K562 (cell line): ENCODE data around the gene CASP2. TPM values are rescaled to one million over a fixed set of nuclear protein-coding genes. Genes with fewer than 3 reads are reported as not detected.

ENCODE experiments used
- ARID1B ChIP-seq: fragments of 450-650 bp; IDR thresholded peaks from 2 replicates; pipeline ENCODE4 v1.6.1; 2016; ENCODE audit warnings: antibody characterized with exemption, mild to moderate bottlenecking, inconsistent platforms
- FOXA1 ChIP-seq: fragments of 450-650 bp; IDR thresholded peaks from 2 replicates; pipeline ENCODE4 v1.6.1; 2016; ENCODE audit warnings: mild to moderate bottlenecking, borderline replicate concordance
- FOXJ3 ChIP-seq: sonication (generic); formaldehyde crosslinking; IDR thresholded peaks from 2 replicates; pipeline ENCODE4 v1.4.0; 2020; ENCODE audit warnings: mild to moderate bottlenecking, missing genetic modification reagents
- HSF4 ChIP-seq: fragments of 250-450 bp; sonication (Bioruptor Pico); IDR thresholded peaks from 2 replicates; pipeline ENCODE4 v2.1.2; 2022; ENCODE audit warnings: mild to moderate bottlenecking, moderate library complexity, borderline replicate concordance
- KLF13 ChIP-seq: fragments of 450-650 bp; IDR thresholded peaks from 2 replicates; pipeline ENCODE4 v1.6.1; 2016; ENCODE audit warnings: missing genetic modification characterization, low read depth, mild to moderate bottlenecking, missing compliant biosample characterization, moderate library complexity, borderline replicate concordance
- MAX ChIP-seq: sonication (generic); formaldehyde crosslinking; IDR thresholded peaks from 2 replicates; pipeline ENCODE4 v1.9.0; 2022; ENCODE audit warnings: mild to moderate bottlenecking, missing genetic modification reagents
- POLR2B ChIP-seq: fragments of 450-650 bp; IDR thresholded peaks from 2 replicates; pipeline ENCODE4 v1.6.1; 2018; ENCODE audit warnings: low read depth; ENCODE audit not compliant: partially characterized antibody
- POLR3G ChIP-seq: IDR thresholded peaks from 2 replicates; pipeline ENCODE4 v1.6.1; 2011; ENCODE audit not compliant: insufficient read length, insufficient replicate concordance; ENCODE audit errors: extremely low read depth
- PREB ChIP-seq: sonication (generic); formaldehyde crosslinking; IDR thresholded peaks from 2 replicates; pipeline ENCODE4 v1.8.1; 2023; ENCODE audit warnings: mild to moderate bottlenecking, missing genetic modification reagents
- PTRF ChIP-seq: fragments of 450-650 bp; IDR thresholded peaks from 2 replicates; pipeline ENCODE4 v1.6.1; 2016; ENCODE audit warnings: mild to moderate bottlenecking, missing genetic modification characterization, missing compliant biosample characterization
- RERE ChIP-seq: sonication (generic); formaldehyde crosslinking; IDR thresholded peaks from 2 replicates; pipeline ENCODE4 v1.8.0; 2023; ENCODE audit warnings: missing genetic modification reagents, mild to moderate bottlenecking, borderline replicate concordance
- STAG1 ChIP-seq: sonication (generic); formaldehyde crosslinking; IDR thresholded peaks from 2 replicates; pipeline ENCODE4 v1.5.0; 2020; ENCODE audit warnings: missing genetic modification reagents, borderline replicate concordance
- TEAD1 ChIP-seq, 2 experiments: fragments of 450-650 bp in 1 of 2; sonication (generic) in 1 of 2; formaldehyde crosslinking; IDR thresholded peaks; 2 replicates each; pipeline versions ENCODE4 v1.4.0 to v1.8.0; 2020 to 2022; ENCODE audit warnings: mild to moderate bottlenecking in 2 of 2, missing genetic modification reagents in 1 of 2
- TOE1 ChIP-seq, 2 experiments: fragments of 450-650 bp in 1 of 2; sonication (generic) in 1 of 2; formaldehyde crosslinking in 1 of 2; IDR thresholded peaks; 2 replicates each; pipeline versions ENCODE4 v1.7.1 to v1.8.0; 2016 to 2022; ENCODE audit warnings: borderline replicate concordance in 2 of 2, mild to moderate bottlenecking in 2 of 2, antibody characterized with exemption in 1 of 2, inconsistent platforms in 1 of 2, low read depth in 1 of 2, missing genetic modification reagents in 1 of 2, moderate library complexity in 1 of 2
- ZBTB9 ChIP-seq: fragments of 450-650 bp; formaldehyde crosslinking; IDR thresholded peaks from 2 replicates; pipeline ENCODE4 v1.4.0; 2020; ENCODE audit warnings: mild to moderate bottlenecking, moderate library complexity
- ZFX ChIP-seq: sonication (generic); formaldehyde crosslinking; IDR thresholded peaks from 2 replicates; pipeline ENCODE4 v1.8.0; 2022; ENCODE audit warnings: mild to moderate bottlenecking, missing genetic modification reagents, moderate library complexity
- ZNF184 ChIP-seq: sonication (generic); formaldehyde crosslinking; IDR thresholded peaks from 2 replicates; pipeline ENCODE4 v1.5.0; 2020; ENCODE audit warnings: missing genetic modification reagents
- ZNF197 ChIP-seq: fragments of 200-800 bp; sonication (Bioruptor generic); IDR thresholded peaks from 2 replicates; pipeline ENCODE4 v1.6.1; 2016; ENCODE audit warnings: low read depth, missing genetic modification characterization, missing compliant biosample characterization
- ZNF644 ChIP-seq: fragments of 200-800 bp; sonication (Bioruptor generic); IDR thresholded peaks from 2 replicates; pipeline ENCODE4 v1.6.1; 2016; ENCODE audit warnings: low read depth, missing genetic modification characterization, missing compliant biosample characterization
- polyA plus RNA-seq, 8 experiments: library from polyadenylated mRNA; depleted of rRNA in 4 of 8; stranded (reverse) in 5 of 8; unstranded in 3 of 8; fragments of >200 nt; fragmentation: Nextera tagmentation in 2 of 8; fragmentation: Illumina TruSeq in 1 of 8; extraction: Ambion mirVana in 2 of 8; extraction: Trizol in 1 of 8; gene quantifications; 2 replicates each; pipeline versions ENCODE4 v1.2.1 to v1.2.3, GENCODE V29; 2011 to 2014; ENCODE audit warnings: inconsistent platforms in 1 of 8, missing spikeins in 1 of 8
- total RNA-seq, 7 experiments: library from RNA; depleted of rRNA in 6 of 7; stranded (reverse); fragments of >200 nt in 6 of 7; fragmentation: Illumina TruSeq in 2 of 7; extraction: Trizol in 2 of 7; gene quantifications; 2 replicates each; pipeline versions ENCODE4 v1.2.1 to v1.2.3, GENCODE V29; 2011 to 2021; ENCODE audit warnings: low replicate concordance in 1 of 7

Gene CASP2
- total and polyA plus RNA-seq, 9 of the 15 experiments (the other 6 are each of a cell fraction or from before 2014, with no cell fraction given): 18.8 to 64.9 (median 24.1) TPM

- TF ChIP-seq PREB (CRISPR knock-in tag) (0 out of 2 replicates have a peak, but pooled peaks have one; percentile 73), RERE (no peak), KLF13 (tag) (0 out of 2 replicates have a peak, but pooled peaks have one; percentile 34), ZNF184 (CRISPR knock-in tag) (no peak), FOXJ3 (CRISPR knock-in tag) (no peak), ZNF644 (tag) (no peak), MAX (CRISPR knock-in tag) (no peak), STAG1 (CRISPR knock-in tag) (peak; percentile 31; the same call in 1 of the 2 replicates), PTRF (tag) (peak; percentile 67; the same call in 1 of the 2 replicates), FOXA1 (no peak), ZNF197 (CRISPR knock-in tag) (no peak; the same call in 1 of the 2 replicates), POLR2B (no peak), HSF4 (no peak), ZBTB9 (CRISPR knock-in tag) (0 out of 2 replicates have a peak, but pooled peaks have one; percentile 90), TEAD1 (CRISPR knock-in tag; IDR thresholded peaks at IDR 0.05) (no peak), ARID1B (no peak), POLR3G (no peak), ZFX (CRISPR knock-in tag) (no peak), TOE1 (IDR thresholded peaks at IDR 0.05; ENCODE audit: borderline replicate concordance) (peak; percentile 34; the same call in 1 of the 2 replicates), TOE1 (CRISPR knock-in tag; IDR thresholded peaks at IDR 0.05; ENCODE audit: borderline replicate concordance, low read depth) (no peak)
Measured at GRCh38 chr7:143287339-143287934, 714 bp upstream of the CASP2 start (continued).
